ENCODE results near the gene AIFM2. TPM values are rescaled to one million over a fixed set of nuclear protein-coding genes. Genes with fewer than 3 reads are reported as not detected.

Gene AIFM2
- total and polyA plus RNA-seq, 8 donors = 6.0 to 17.5 (median 7.2) TPM

- Histone ChIP-seq H3K4me1 (no peaks in the 10 kb centered on the region), H3K27me3 (no peaks in the 10 kb centered on the region), H3K36me3 (peaks cover 0 to 69% of the 10 kb centered on the region in 2 donors), H3K9me3 (no peaks in the 10 kb centered on the region), H3K4me3 (no peak overlapping the region), H3K27ac (no peak overlapping the region)
- no peak for ATAC-seq
- TF ChIP-seq CTCF (IDR thresholded peaks at IDR 0.05) = no peak
- intact Hi-C loops (cut with DNase I) = no loop called here
- no peak for DNase-seq
Measured at GRCh38 chr10:70118196-70118595, 14.4 kb downstream of the AIFM2 start.

- ATAC-seq (no peak), DNase-seq (no peak)
- H3K4me1 ChIP-seq = no peaks in the 10 kb centered on the region
- H3K27ac ChIP-seq = no peak overlapping the region
- H3K36me3 ChIP-seq = peaks cover 0 to 69% of the 10 kb centered on the region in 2 donors
- no peaks in the 10 kb centered on the region for H3K9me3 ChIP-seq
- no peak overlapping the region for H3K4me3 ChIP-seq
- no peaks in the 10 kb centered on the region for H3K27me3 ChIP-seq
- TF ChIP-seq CTCF (IDR thresholded peaks at IDR 0.05) = no peak
- intact Hi-C loops (cut with DNase I) = no loop called here
Measured at GRCh38 chr10:70117646-70118045, 15.0 kb downstream of the AIFM2 start.

- H3K36me3 ChIP-seq = peaks cover 0 to 75% of the 10 kb centered on the region in 2 donors
- DNase-seq = peak in 1 of 4 donors; percentile 28
- peak; percentile 80 to 83 for TF ChIP-seq CTCF (IDR thresholded peaks at IDR 0.05)
- H3K4me3 ChIP-seq = no peak overlapping the region
- H3K27ac ChIP-seq = no peak overlapping the region
- peak; percentile 85 for ATAC-seq
- intact Hi-C loops (cut with DNase I) = no loop called here
- no peaks in the 10 kb centered on the region for H3K4me1 ChIP-seq
- H3K27me3 ChIP-seq = no peaks in the 10 kb centered on the region
- no peaks in the 10 kb centered on the region for H3K9me3 ChIP-seq
Measured at GRCh38 chr10:70115948-70116682, 16.5 kb downstream of the AIFM2 start.

GRCh38 chr10:70114902-70115301, 17.7 kb downstream of the AIFM2 start:
- H3K9me3 ChIP-seq = no peaks in the 10 kb centered on the region
- peaks cover 0 to 74% of the 10 kb centered on the region in 2 donors for H3K36me3 ChIP-seq
- DNase-seq = no peak
- no peaks in the 10 kb centered on the region for H3K4me1 ChIP-seq
- no peak overlapping the region for H3K27ac ChIP-seq
- intact Hi-C loops (cut with DNase I) = no loop called here
- no peak for ATAC-seq
- H3K27me3 ChIP-seq = no peaks in the 10 kb centered on the region
- H3K4me3 ChIP-seq = no peak overlapping the region
- no peak for TF ChIP-seq CTCF (IDR thresholded peaks at IDR 0.05)

- H3K36me3 ChIP-seq = peaks cover 0 to 66% of the 10 kb centered on the region in 2 donors
- TF ChIP-seq CTCF (IDR thresholded peaks at IDR 0.05) = no peak
- no peak overlapping the region for H3K27ac ChIP-seq
- no peaks in the 10 kb centered on the region for H3K4me1 ChIP-seq
- DNase-seq = no peak
- no peak for ATAC-seq
- H3K27me3 ChIP-seq = no peaks in the 10 kb centered on the region
- H3K9me3 ChIP-seq = no peaks in the 10 kb centered on the region
- H3K4me3 ChIP-seq = no peak overlapping the region
- intact Hi-C loops (cut with DNase I) = no loop called here
Measured at GRCh38 chr10:70112071-70112470, 20.6 kb downstream of the AIFM2 start.

All from left lung (tissue), 10 donors.